K562 (cell line): Measurements from ENCODE around the gene ARFRP1. TPM values are rescaled to one million over a fixed set of nuclear protein-coding genes. Genes with fewer than 3 reads are reported as not detected.

Source experiments
- ELF4 ChIP-seq: fragments of 450-650 bp; formaldehyde crosslinking; IDR thresholded peaks from 2 replicates; pipeline ENCODE4 v1.4.0; 2022; ENCODE audit warnings: missing genetic modification characterization
- LEF1 ChIP-seq: fragments of 450-650 bp; IDR thresholded peaks from 2 replicates; pipeline ENCODE4 v1.6.1; 2016; ENCODE audit warnings: mild to moderate bottlenecking
- MLLT1 ChIP-seq, 2 experiments: fragments of 450-650 bp; IDR thresholded peaks; 2 replicates each; pipeline ENCODE4 v1.6.1; 2016
- MYC ChIP-seq, 2 experiments: fragments of 250-450 bp in 1 of 2; sonication (Bioruptor Pico) in 1 of 2; IDR thresholded peaks; 2 replicates each; pipeline versions ENCODE4 v1.5.1 to v1.6.1; 2012 to 2021; ENCODE audit warnings: low read depth in 2 of 2, borderline replicate concordance in 1 of 2, improper control_type of control experiment in 1 of 2, low read length in 1 of 2, mild to moderate bottlenecking in 1 of 2, moderate library complexity in 1 of 2
- NFXL1 ChIP-seq: fragments of 450-650 bp; formaldehyde crosslinking; IDR thresholded peaks from 2 replicates; pipeline ENCODE4 v1.4.0; 2021; ENCODE audit warnings: mild to moderate bottlenecking
- OTX1 ChIP-seq: fragments of 450-650 bp; formaldehyde crosslinking; IDR thresholded peaks from 2 replicates; pipeline ENCODE4 v1.4.0; 2022; ENCODE audit warnings: mild to moderate bottlenecking
- RAD21 ChIP-seq, 2 experiments: fragments of 250-450 bp in 1 of 2; fragments of 450-650 bp in 1 of 2; sonication (Bioruptor Pico) in 1 of 2; formaldehyde crosslinking in 1 of 2; IDR thresholded peaks in 1 of 2; conservative IDR thresholded peaks in 1 of 2; 2 replicates each; pipeline versions ENCODE4 v1.4.0 to v1.8.0; 2020 to 2022; ENCODE audit warnings: mild to moderate bottlenecking in 2 of 2, moderate library complexity in 1 of 2
- RFX5 ChIP-seq: IDR thresholded peaks from 2 replicates; pipeline ENCODE4 v1.6.1; 2011; ENCODE audit warnings: low read depth, mild to moderate bottlenecking, improper control_type of control experiment, low read length
- SAFB ChIP-seq: fragments of 200-400 bp; formaldehyde crosslinking; IDR thresholded peaks from 2 replicates; pipeline ENCODE4 v1.6.1; 2017; ENCODE audit warnings: low read depth, low read length, borderline replicate concordance
- SREBF1 ChIP-seq: fragments of 150-350 bp; IDR thresholded peaks from 2 replicates; pipeline ENCODE4 v1.6.1; 2014; ENCODE audit warnings: antibody characterized with exemption, low read depth, low read length, borderline replicate concordance
- STAT6 ChIP-seq: sonication (generic); formaldehyde crosslinking; IDR thresholded peaks from 2 replicates; pipeline ENCODE4 v1.8.1; 2023; ENCODE audit warnings: mild to moderate bottlenecking, missing genetic modification reagents
- TCF7 ChIP-seq: sonication (generic); IDR thresholded peaks from 2 replicates; pipeline ENCODE4 v1.6.1; 2016; ENCODE audit warnings: antibody characterized with exemption, borderline replicate concordance
- TOE1 ChIP-seq, 2 experiments: fragments of 450-650 bp in 1 of 2; sonication (generic) in 1 of 2; formaldehyde crosslinking in 1 of 2; IDR thresholded peaks; 2 replicates each; pipeline versions ENCODE4 v1.7.1 to v1.8.0; 2016 to 2022; ENCODE audit warnings: borderline replicate concordance in 2 of 2, mild to moderate bottlenecking in 2 of 2, antibody characterized with exemption in 1 of 2, inconsistent platforms in 1 of 2, low read depth in 1 of 2, missing genetic modification reagents in 1 of 2, moderate library complexity in 1 of 2
- YY1 ChIP-seq, 3 experiments: IDR thresholded peaks; 2 replicates each; pipeline ENCODE4 v1.6.1; 2011; ENCODE audit warnings: low read length in 2 of 3, mild to moderate bottlenecking in 2 of 3, moderate library complexity in 2 of 3, borderline replicate concordance in 1 of 3, control low read depth in 1 of 3, low read depth in 1 of 3; ENCODE audit not compliant: insufficient read depth in 3 of 3, insufficient replicate concordance in 2 of 3, control insufficient read depth in 1 of 3, insufficient read length in 1 of 3; ENCODE audit errors: extremely low read depth in 1 of 3
- ZBTB12 ChIP-seq: fragments of 250-450 bp; sonication (Bioruptor Pico); IDR thresholded peaks from 2 replicates; pipeline ENCODE4 v1.4.0; 2020
- ZBTB26 ChIP-seq: fragments of 450-650 bp; formaldehyde crosslinking; IDR thresholded peaks from 2 replicates; pipeline ENCODE4 v1.4.0; 2022; ENCODE audit warnings: missing genetic modification characterization
- polyA plus RNA-seq, 8 experiments: library from polyadenylated mRNA; depleted of rRNA in 4 of 8; stranded (reverse) in 5 of 8; unstranded in 3 of 8; fragments of >200 nt; fragmentation: Nextera tagmentation in 2 of 8; fragmentation: Illumina TruSeq in 1 of 8; extraction: Ambion mirVana in 2 of 8; extraction: Trizol in 1 of 8; gene quantifications; 2 replicates each; pipeline versions ENCODE4 v1.2.1 to v1.2.3, GENCODE V29; 2011 to 2014; ENCODE audit warnings: inconsistent platforms in 1 of 8, missing spikeins in 1 of 8
- total RNA-seq, 7 experiments: library from RNA; depleted of rRNA in 6 of 7; stranded (reverse); fragments of >200 nt in 6 of 7; fragmentation: Illumina TruSeq in 2 of 7; extraction: Trizol in 2 of 7; gene quantifications; 2 replicates each; pipeline versions ENCODE4 v1.2.1 to v1.2.3, GENCODE V29; 2011 to 2021; ENCODE audit warnings: low replicate concordance in 1 of 7
- TF ChIP-seq, protein P1 (sequence below): fragments of 250-450 bp; sonication (Bioruptor Pico); IDR thresholded peaks from 2 replicates; pipeline ENCODE4 v1.8.0; 2021; ENCODE audit warnings: mild to moderate bottlenecking, moderate library complexity

The ARFRP1 gene
- total and polyA plus RNA-seq, 9 of the 15 experiments (the other 6 are each of a cell fraction or from before 2014, with no cell fraction given) = 2.2 to 78.9 (median 37.3) TPM

DNA sequence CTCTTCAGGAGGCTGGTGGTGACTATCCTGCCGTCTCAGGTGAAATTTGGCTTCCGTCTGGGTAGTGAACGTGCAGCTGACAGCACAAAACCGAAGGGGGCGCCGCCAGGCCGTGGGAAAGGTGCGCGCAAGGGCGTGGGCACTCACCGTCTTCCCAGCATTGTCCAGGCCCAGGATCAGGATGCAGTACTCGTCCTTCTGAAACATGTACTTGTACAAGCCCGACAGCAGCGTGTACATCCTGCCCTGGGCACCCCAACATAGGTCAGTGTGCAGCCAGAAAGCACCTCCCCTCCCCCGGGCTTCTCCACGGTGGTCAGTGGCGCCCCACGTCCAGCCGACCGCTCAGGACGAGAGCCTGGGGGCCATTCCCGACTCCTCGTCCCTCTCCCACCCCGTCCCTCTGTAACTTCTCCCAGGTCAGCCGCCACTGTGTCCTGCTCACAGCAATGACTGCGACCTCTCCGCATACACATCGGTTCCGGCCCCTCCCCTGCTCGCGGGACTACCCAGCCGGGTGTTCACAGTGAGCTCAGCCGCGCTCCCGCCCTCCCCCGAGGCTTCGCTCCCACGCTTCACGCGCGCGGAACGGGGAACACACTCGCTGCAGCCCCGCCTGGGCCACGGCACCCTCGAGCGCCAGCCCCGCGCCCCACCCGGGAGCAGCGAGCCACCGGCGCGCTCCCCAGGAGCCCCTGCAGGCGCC lies 771 bp downstream of the ARFRP1 start (continued):
- TF ChIP-seq ZBTB12 (CRISPR knock-in tag) = no peak
- TF ChIP-seq RFX5 = no peak
- TF ChIP-seq TOE1 (IDR thresholded peaks at IDR 0.05; ENCODE audit: borderline replicate concordance) = peak; percentile 46; the same call in 1 of the 2 replicates
- no peak for TF ChIP-seq TOE1 (CRISPR knock-in tag; IDR thresholded peaks at IDR 0.05; ENCODE audit: borderline replicate concordance, low read depth)
- no peak for TF ChIP-seq LEF1
- TF ChIP-seq MLLT1 (IDR thresholded peaks at IDR 0.05) = no peak
- TF ChIP-seq ZBTB26 (CRISPR knock-in tag) = no peak; the same call in 1 of the 2 replicates
- peak; percentile 17; the same call in 1 of the 2 replicates for TF ChIP-seq OTX1 (CRISPR knock-in tag)
- TF ChIP-seq, protein P1, sequence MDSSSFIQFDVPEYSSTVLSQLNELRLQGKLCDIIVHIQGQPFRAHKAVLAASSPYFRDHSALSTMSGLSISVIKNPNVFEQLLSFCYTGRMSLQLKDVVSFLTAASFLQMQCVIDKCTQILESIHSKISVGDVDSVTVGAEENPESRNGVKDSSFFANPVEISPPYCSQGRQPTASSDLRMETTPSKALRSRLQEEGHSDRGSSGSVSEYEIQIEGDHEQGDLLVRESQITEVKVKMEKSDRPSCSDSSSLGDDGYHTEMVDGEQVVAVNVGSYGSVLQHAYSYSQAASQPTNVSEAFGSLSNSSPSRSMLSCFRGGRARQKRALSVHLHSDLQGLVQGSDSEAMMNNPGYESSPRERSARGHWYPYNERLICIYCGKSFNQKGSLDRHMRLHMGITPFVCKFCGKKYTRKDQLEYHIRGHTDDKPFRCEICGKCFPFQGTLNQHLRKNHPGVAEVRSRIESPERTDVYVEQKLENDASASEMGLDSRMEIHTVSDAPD = no peak
- peak; percentile 69; the same call in 1 of the 2 replicates for TF ChIP-seq SAFB
- TF ChIP-seq YY1 (IDR thresholded peaks at IDR 0.05; ENCODE audit: borderline replicate concordance in 1 of 3, control insufficient read depth in 1 of 3, extremely low read depth in 1 of 3, insufficient read depth in 3 of 3, insufficient read length in 1 of 3, insufficient replicate concordance in 2 of 3, low read depth in 1 of 3, low read length in 2 of 3) = no peak
- TF ChIP-seq ELF4 = no peak
- no peak for TF ChIP-seq SREBF1
- TF ChIP-seq NFXL1 (CRISPR knock-in tag) = no peak
- TF ChIP-seq STAT6 = no peak
- peak; percentile 63 for TF ChIP-seq MYC (IDR thresholded peaks at IDR 0.05; ENCODE audit: low read depth, low read length)
- TF ChIP-seq MYC (CRISPR knock-in tag; IDR thresholded peaks at IDR 0.05; ENCODE audit: borderline replicate concordance, low read depth) = no peak
- no peak for TF ChIP-seq TCF7
- peak; percentile 82 to 85 for TF ChIP-seq RAD21 (CRISPR knock-in tag; conservative IDR thresholded peaks at IDR 0.05 in 1 of 2, IDR thresholded peaks at IDR 0.05 in 1 of 2)
